GM18870 (cell line): Measurements from ENCODE around the gene HHATL.

Source experiments
- ATAC-seq: cut with Tn5 transposase; IDR thresholded peaks from one replicate; pipeline ENCODE4 v1.9.1; 2021; ENCODE audit warnings: moderate library complexity; ENCODE audit not compliant: unreplicated experiment

Gene HHATL

GRCh38 chr3:42713747-42714146 is 11.1 kb upstream of the HHATL start:
- ATAC-seq: no peak

GRCh38 chr3:42712688-42713372 is 10.2 kb upstream of the HHATL start:
- no peak for ATAC-seq

- no peak for ATAC-seq
Measured at GRCh38 chr3:42712344-42712648, 9.7 kb upstream of the HHATL start.

GRCh38 chr3:42711491-42712343 is 9.1 kb upstream of the HHATL start:
- no peak for ATAC-seq

GRCh38 chr3:42710323-42711021 is 7.9 kb upstream of the HHATL start:
- ATAC-seq: no peak

GRCh38 chr3:42709621-42710020 is 7.0 kb upstream of the HHATL start:
- ATAC-seq: no peak

- no peak for ATAC-seq
Measured at GRCh38 chr3:42708611-42709151, 6.1 kb upstream of the HHATL start.

- ATAC-seq: no peak
Measured at GRCh38 chr3:42707620-42708355, 5.2 kb upstream of the HHATL start.

- no peak for ATAC-seq
Measured at GRCh38 chr3:42706721-42707619, 4.4 kb upstream of the HHATL start.

GRCh38 chr3:42705962-42706585 is 3.5 kb upstream of the HHATL start:
- no peak for ATAC-seq

GRCh38 chr3:42705058-42705767 is 2.6 kb upstream of the HHATL start:
- ATAC-seq: no peak

GRCh38 chr3:42704136-42704841 is 1.7 kb upstream of the HHATL start:
- no peak for ATAC-seq

- ATAC-seq: no peak
Measured at GRCh38 chr3:42703695-42704025, 1.1 kb upstream of the HHATL start.

GRCh38 chr3:42702982-42703694 is 540 bp upstream of the HHATL start:
- no peak for ATAC-seq

- no peak for ATAC-seq
Measured at GRCh38 chr3:42701371-42702065, 1.1 kb downstream of the HHATL start.

- no peak for ATAC-seq
Measured at GRCh38 chr3:42700366-42701288, 2.0 kb downstream of the HHATL start.
